Measurements from ENCODE around the gene VSX2.

DNA sequence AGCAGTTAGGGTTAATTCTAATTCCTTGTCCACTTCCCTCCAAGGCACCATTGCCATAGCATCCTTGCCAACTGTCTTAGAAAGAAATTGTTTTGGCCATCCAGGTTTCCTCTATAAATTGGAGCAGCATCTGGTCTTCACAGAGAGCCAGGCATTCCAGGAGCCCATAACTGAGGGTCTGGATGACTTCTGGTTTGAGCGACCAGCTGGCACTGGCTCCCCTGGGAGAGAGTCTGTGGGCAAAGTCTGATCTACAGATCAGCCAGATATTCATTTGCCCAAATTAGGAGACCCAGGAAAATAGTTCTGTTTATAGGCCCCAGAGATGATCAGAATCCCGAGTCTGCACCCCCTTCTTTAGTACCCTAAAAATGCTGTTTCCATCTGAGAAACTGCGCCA, 16.0 kb downstream of the VSX2 start:
- TF ChIP-seq POLR2A (IDR thresholded peaks at IDR 0.05): no peak
- no peak for TF ChIP-seq POLR2AphosphoS5 (IDR thresholded peaks at IDR 0.05)
